Measurements from ENCODE around the gene IFNGR2. TPM values are rescaled to one million over a fixed set of nuclear protein-coding genes. Genes with fewer than 3 reads are reported as not detected.
A peak's percentile ranks its signal among the peaks of the same experiment; 100 is the strongest.
"Not testable (repeated sequence)": the region's sequence is repeated elsewhere in the genome, so short reads cannot be mapped to it uniquely, and the experiment has no call there.

IFNGR2 gene
- polyA plus RNA-seq, 1 donor = 110 TPM

DNA sequence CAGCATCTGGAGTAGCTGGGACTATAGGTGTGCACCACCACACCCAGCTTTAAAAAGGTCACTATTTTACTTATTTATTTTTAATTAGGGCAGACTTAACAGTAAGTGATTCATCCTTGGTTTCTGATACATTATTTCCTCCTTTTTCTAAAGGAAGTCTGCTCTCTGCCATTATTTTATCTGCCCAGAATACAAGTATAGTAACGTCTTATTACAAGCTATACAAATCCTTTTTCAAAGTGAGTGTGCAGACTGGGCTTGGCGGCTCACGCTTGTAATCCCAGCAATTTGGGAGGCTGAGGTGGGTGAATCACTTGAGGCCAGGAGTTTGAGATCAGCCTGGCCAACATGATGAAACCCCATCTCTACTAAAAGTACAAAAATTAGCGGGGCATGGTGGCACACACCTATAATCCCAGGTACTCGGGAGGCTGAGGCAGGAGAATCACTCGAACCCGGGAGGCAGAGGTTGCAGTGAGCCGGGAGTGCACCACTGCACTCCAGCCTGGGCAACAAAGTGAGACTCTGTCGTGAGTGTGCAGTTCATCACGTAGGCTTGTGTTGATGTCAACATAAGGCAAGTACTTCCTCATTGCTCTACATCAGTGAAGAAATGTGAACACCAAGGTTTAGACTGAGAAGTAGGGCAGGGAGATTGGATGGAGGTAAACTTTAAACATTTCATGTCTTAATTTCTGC is 39.2 kb upstream of the IFNGR2 start:
- not testable (repeated sequence) for H3K27me3 ChIP-seq (ENCODE audit: control insufficient read depth, insufficient read depth, low read length); H3K36me3 ChIP-seq (ENCODE audit: control insufficient read depth, insufficient read depth, low read length); H3K27ac ChIP-seq (ENCODE audit: low read length); H3K4me3 ChIP-seq (ENCODE audit: low read length)
- peaks cover 11% of the 10 kb centered on the region for H3K4me1 ChIP-seq (ENCODE audit: control insufficient read depth, insufficient read depth, low read length)
- peaks cover 13% of the 10 kb centered on the region for H3K9me3 ChIP-seq (ENCODE audit: control insufficient read depth, low read depth, low read length)
- peak; percentile 15 to 43 for DNase-seq
- WGBS (ENCODE audit: insufficient coverage, low lambda C conversion rate) = no CpG with 5 or more reads among the region's 10 CpGs

DNA sequence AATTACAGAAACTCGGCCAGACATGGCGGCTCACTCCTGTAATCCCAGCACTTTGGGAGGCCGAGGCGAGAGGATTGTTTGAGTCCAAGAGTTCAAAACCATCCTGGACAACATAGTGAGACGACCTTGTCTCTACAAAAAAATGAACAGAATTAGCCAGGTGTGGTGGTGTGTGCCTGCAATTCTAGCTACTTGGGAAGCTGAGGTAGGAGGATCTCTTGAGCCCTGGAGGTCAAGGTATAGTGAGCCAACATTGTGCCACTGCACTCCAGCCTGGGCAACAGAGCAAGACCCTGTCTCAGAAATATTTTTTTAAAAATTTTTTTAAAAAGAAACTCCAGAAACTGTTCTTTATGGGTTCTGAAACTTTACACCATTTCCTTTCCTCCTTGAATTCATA is 38.4 kb upstream of the IFNGR2 start:
- no peaks in the 10 kb centered on the region for H3K27me3 ChIP-seq (ENCODE audit: control insufficient read depth, insufficient read depth, low read length)
- H3K27ac ChIP-seq (ENCODE audit: low read length) = no peak overlapping the region
- DNase-seq = no peak
- no peaks in the 10 kb centered on the region for H3K36me3 ChIP-seq (ENCODE audit: control insufficient read depth, insufficient read depth, low read length)
- peaks cover 13% of the 10 kb centered on the region for H3K9me3 ChIP-seq (ENCODE audit: control insufficient read depth, low read depth, low read length)
- no CpG with 5 or more reads among the region's 5 CpGs for WGBS (ENCODE audit: insufficient coverage, low lambda C conversion rate)
- H3K4me3 ChIP-seq (ENCODE audit: low read length) = no peak overlapping the region
- peaks cover 11% of the 10 kb centered on the region for H3K4me1 ChIP-seq (ENCODE audit: control insufficient read depth, insufficient read depth, low read length)

DNA sequence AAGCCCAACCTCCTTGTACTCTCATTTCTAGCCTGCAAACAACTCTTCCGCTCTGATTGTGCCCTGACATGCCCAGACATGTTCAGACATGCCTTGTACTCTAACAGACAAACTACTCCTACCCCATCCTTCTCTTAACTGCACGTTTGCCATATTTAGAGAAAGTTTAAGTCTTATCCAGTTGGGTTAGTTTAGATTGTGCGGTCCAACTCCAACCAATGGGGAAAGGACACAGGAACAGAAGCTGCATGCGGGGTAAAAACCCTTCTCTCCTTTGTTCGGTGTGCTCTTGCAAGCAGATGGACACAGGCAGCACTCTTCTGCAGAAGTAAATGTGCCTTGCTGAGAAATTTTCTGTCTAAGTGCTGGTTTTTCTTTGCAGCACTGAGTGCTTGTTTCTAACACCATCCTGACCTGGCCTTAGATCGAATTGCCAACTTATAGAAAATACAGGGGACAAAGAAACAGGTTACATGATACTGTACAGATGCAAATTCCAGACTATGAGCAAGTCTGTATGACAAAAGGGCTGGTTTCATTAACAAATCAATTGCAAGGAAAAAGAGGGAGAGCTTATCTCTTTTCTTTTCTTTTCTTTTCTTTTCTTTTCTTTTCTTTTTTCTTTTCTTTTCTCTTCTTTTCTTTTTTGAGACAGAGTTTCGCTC is 35.8 kb upstream of the IFNGR2 start:
- no peak for DNase-seq
- Histone ChIP-seq H3K4me1 (ENCODE audit: control insufficient read depth, insufficient read depth, low read length) (no peaks in the 10 kb centered on the region), H3K36me3 (ENCODE audit: control insufficient read depth, insufficient read depth, low read length) (no peaks in the 10 kb centered on the region), H3K4me3 (ENCODE audit: low read length) (no peak overlapping the region), H3K27ac (ENCODE audit: low read length) (no peak overlapping the region), H3K9me3 (ENCODE audit: control insufficient read depth, low read depth, low read length) (peaks cover 13% of the 10 kb centered on the region), H3K27me3 (ENCODE audit: control insufficient read depth, insufficient read depth, low read length) (no peaks in the 10 kb centered on the region)
- WGBS (ENCODE audit: insufficient coverage, low lambda C conversion rate) = no CpG with 5 or more reads among the region's 7 CpGs

DNA sequence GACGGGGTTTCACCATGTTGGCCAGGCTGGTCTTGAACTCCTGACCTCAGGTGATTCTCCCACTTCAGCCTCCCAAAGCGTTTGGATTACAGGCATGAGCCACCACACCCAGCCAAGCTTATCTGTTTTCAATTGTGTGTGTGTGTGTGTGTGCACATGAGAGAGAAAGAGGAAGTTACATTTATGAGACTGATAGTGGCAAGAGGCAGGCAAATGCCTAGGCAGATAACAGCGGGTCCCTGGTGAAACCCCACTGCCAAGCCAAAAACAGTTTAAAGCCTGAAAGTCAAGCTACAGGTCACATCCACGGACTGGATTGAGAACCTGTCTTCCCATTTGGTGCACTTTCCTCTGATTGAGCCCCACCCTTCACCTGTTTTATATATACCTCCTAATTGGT is 35.1 kb upstream of the IFNGR2 start:
- H3K27ac ChIP-seq (ENCODE audit: low read length) = no peak overlapping the region
- H3K4me3 ChIP-seq (ENCODE audit: low read length) = no peak overlapping the region
- no peaks in the 10 kb centered on the region for H3K27me3 ChIP-seq (ENCODE audit: control insufficient read depth, insufficient read depth, low read length)
- no peak for DNase-seq
- WGBS (ENCODE audit: insufficient coverage, low lambda C conversion rate) = no CpG with 5 or more reads among the region's 4 CpGs
- H3K4me1 ChIP-seq (ENCODE audit: control insufficient read depth, insufficient read depth, low read length) = no peaks in the 10 kb centered on the region
- H3K36me3 ChIP-seq (ENCODE audit: control insufficient read depth, insufficient read depth, low read length) = no peaks in the 10 kb centered on the region
- peaks cover 13% of the 10 kb centered on the region for H3K9me3 ChIP-seq (ENCODE audit: control insufficient read depth, low read depth, low read length)

DNA sequence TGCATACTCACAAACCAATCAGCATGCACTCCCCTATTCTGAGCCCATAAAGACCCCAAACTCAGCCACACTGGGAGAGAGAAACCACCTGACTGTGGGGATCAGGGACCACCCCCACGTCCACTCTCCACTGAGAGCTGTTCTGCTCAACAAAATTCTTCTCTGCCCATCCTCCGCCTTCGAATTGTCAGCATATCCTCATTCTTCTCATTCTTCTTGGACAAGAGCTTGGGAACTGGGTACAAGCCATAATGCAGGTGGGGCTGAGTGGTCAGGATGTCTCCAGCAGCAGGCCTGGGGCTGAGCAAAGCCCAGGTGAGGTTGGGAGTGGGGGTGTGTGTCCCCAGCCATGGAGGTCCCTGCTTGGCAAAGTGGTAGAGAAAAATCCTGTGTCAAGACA is 34.6 kb upstream of the IFNGR2 start:
- Histone ChIP-seq H3K27ac (ENCODE audit: low read length) (no peak overlapping the region), H3K4me3 (ENCODE audit: low read length) (no peak overlapping the region), H3K4me1 (ENCODE audit: control insufficient read depth, insufficient read depth, low read length) (peaks cover 3% of the 10 kb centered on the region), H3K9me3 (ENCODE audit: control insufficient read depth, low read depth, low read length) (peaks cover 13% of the 10 kb centered on the region), H3K36me3 (ENCODE audit: control insufficient read depth, insufficient read depth, low read length) (no peaks in the 10 kb centered on the region), H3K27me3 (ENCODE audit: control insufficient read depth, insufficient read depth, low read length) (no peaks in the 10 kb centered on the region)
- WGBS (ENCODE audit: insufficient coverage, low lambda C conversion rate) = no CpG with 5 or more reads among the region's 3 CpGs
- DNase-seq = no peak

DNA sequence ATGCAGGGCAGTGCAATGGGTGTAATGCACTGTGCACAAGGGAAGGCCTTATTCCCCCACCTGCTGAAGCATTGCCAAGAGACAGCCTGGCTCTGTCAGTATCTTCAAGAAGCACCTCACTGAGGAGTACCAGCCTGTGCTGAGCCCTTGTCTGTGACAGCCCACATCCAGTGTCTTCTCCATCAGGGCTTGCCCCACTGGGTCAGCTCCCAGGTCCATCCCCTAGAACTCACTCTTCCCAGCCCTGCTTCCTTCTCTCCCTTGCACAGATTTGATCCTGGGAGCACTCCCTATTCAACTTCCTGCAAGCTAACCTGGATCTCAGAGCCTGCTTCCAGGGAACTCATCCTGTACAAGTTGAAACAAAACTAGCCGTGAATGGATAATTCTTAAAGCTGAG is 33.6 kb upstream of the IFNGR2 start:
- no peak overlapping the region for H3K27ac ChIP-seq (ENCODE audit: low read length)
- no peaks in the 10 kb centered on the region for H3K27me3 ChIP-seq (ENCODE audit: control insufficient read depth, insufficient read depth, low read length)
- no peak for DNase-seq
- no peaks in the 10 kb centered on the region for H3K36me3 ChIP-seq (ENCODE audit: control insufficient read depth, insufficient read depth, low read length)
- no CpG with 5 or more reads among the region's 1 CpG for WGBS (ENCODE audit: insufficient coverage, low lambda C conversion rate)
- peaks cover 11% of the 10 kb centered on the region for H3K4me1 ChIP-seq (ENCODE audit: control insufficient read depth, insufficient read depth, low read length)
- H3K4me3 ChIP-seq (ENCODE audit: low read length) = no peak overlapping the region
- peaks cover 13% of the 10 kb centered on the region for H3K9me3 ChIP-seq (ENCODE audit: control insufficient read depth, low read depth, low read length)

DNA sequence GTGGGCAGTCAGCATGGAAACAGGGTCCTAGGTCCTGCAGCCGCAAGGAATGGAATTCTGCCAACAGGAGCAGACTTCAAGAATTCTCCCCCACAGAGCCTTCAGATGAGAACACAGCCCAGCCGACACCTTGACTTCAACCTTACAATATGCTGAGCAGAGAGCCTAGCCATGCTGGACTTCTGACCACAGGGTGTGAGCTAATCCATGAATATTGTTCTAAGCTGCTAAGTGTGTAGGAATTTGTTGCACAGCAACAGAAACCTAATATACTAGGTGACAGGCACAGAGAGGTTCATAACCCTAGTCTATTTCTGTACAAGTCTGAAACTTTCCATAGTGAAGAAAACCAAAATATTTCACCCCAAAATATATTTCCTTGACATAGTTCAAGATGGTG is 32.9 kb upstream of the IFNGR2 start:
- H3K27ac ChIP-seq (ENCODE audit: low read length) = no peak overlapping the region
- no peaks in the 10 kb centered on the region for H3K36me3 ChIP-seq (ENCODE audit: control insufficient read depth, insufficient read depth, low read length)
- H3K27me3 ChIP-seq (ENCODE audit: control insufficient read depth, insufficient read depth, low read length) = no peaks in the 10 kb centered on the region
- H3K4me1 ChIP-seq (ENCODE audit: control insufficient read depth, insufficient read depth, low read length) = peaks cover 11% of the 10 kb centered on the region
- no peak for DNase-seq
- no peak overlapping the region for H3K4me3 ChIP-seq (ENCODE audit: low read length)
- no CpG with 5 or more reads among the region's 2 CpGs for WGBS (ENCODE audit: insufficient coverage, low lambda C conversion rate)
- H3K9me3 ChIP-seq (ENCODE audit: control insufficient read depth, low read depth, low read length) = peaks cover 13% of the 10 kb centered on the region

DNA sequence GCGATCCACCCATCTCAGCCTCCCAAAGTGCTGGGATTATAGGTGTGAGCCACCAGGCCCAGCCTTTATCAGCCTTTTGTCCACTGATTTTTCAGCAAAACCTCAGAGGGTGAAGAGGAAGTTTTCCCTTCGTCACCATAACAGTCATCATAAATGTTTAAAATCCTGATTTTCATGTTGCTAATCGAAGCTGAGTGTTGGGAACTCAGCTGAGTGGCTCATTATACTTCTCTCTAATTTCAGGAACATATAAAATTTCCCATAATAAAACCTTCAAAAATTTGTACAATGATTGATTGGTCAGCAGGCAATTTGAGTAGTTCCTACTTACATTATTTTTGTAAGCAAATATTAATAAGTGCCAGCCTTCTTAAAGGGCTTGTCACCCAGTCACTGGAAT is 31.8 kb upstream of the IFNGR2 start:
- H3K27ac ChIP-seq (ENCODE audit: low read length) = no peak overlapping the region
- H3K9me3 ChIP-seq (ENCODE audit: control insufficient read depth, low read depth, low read length) = peaks cover 13% of the 10 kb centered on the region
- peaks cover 11% of the 10 kb centered on the region for H3K4me1 ChIP-seq (ENCODE audit: control insufficient read depth, insufficient read depth, low read length)
- no peaks in the 10 kb centered on the region for H3K27me3 ChIP-seq (ENCODE audit: control insufficient read depth, insufficient read depth, low read length)
- WGBS (ENCODE audit: insufficient coverage, low lambda C conversion rate) = 80% methylated on average over 1 of the region's 3 CpGs
- H3K4me3 ChIP-seq (ENCODE audit: low read length) = no peak overlapping the region
- DNase-seq = no peak
- H3K36me3 ChIP-seq (ENCODE audit: control insufficient read depth, insufficient read depth, low read length) = no peaks in the 10 kb centered on the region

DNA sequence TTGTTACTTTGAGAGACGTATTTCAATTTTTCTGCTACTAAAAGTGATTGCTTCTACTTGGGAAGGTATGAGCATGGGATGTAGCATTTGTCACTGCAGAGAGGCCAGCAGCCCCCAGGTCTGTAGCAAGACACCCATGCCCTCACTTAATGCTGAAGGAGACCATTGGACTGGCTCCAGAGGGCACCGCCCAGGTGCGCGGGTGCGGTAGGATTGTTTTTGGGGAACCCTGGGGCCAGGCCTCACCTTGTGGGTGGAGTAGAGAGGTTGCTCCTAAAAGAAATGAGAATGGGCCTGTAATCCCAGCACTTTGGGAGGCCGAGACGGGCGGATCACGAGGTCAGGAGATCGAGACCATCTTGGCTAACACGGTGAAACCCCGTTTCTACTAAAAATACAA is 30.6 kb upstream of the IFNGR2 start:
- no peak for DNase-seq
- peaks cover 11% of the 10 kb centered on the region for H3K4me1 ChIP-seq (ENCODE audit: control insufficient read depth, insufficient read depth, low read length)

DNA sequence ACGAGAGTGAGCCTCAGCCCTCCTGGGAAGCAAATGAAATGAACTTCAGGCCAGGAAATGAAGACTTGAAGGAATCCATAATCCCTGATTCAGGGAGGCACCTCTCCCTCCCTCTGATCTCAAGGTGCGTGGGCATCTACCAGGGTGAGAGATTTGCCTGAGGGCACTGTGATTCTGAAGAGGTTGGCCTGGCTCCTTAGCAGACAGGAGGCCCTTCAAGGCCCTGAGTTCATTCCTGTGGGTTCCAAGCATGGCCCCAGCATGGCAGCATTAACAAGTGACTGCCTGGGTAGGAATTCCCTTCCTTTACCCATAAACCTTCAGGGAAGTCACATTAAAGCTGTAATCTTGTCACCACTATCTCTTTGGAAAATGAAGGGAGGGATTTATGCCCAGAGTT is 29.8 kb upstream of the IFNGR2 start:
- H3K27me3 ChIP-seq (ENCODE audit: control insufficient read depth, insufficient read depth, low read length) = no peaks in the 10 kb centered on the region
- no peak overlapping the region for H3K4me3 ChIP-seq (ENCODE audit: low read length)
- H3K27ac ChIP-seq (ENCODE audit: low read length) = peak overlapping the region; percentile 18
- H3K36me3 ChIP-seq (ENCODE audit: control insufficient read depth, insufficient read depth, low read length) = no peaks in the 10 kb centered on the region
- H3K4me1 ChIP-seq (ENCODE audit: control insufficient read depth, insufficient read depth, low read length) = peaks cover 11% of the 10 kb centered on the region
- H3K9me3 ChIP-seq (ENCODE audit: control insufficient read depth, low read depth, low read length) = peaks cover 3% of the 10 kb centered on the region
- DNase-seq = no peak
- WGBS (ENCODE audit: insufficient coverage, low lambda C conversion rate) = no CpG with 5 or more reads among the region's 2 CpGs

More for the DNA sequence above, 30.6 kb upstream of the IFNGR2 start:
- Histone ChIP-seq H3K9me3 (ENCODE audit: control insufficient read depth, low read depth, low read length) (peaks cover 4% of the 10 kb centered on the region), H3K36me3 (ENCODE audit: control insufficient read depth, insufficient read depth, low read length) (no peaks in the 10 kb centered on the region), H3K27ac (ENCODE audit: low read length) (no peak overlapping the region), H3K27me3 (ENCODE audit: control insufficient read depth, insufficient read depth, low read length) (no peaks in the 10 kb centered on the region), H3K4me3 (ENCODE audit: low read length) (no peak overlapping the region)
- no CpG with 5 or more reads among the region's 12 CpGs for WGBS (ENCODE audit: insufficient coverage, low lambda C conversion rate)

DNA sequence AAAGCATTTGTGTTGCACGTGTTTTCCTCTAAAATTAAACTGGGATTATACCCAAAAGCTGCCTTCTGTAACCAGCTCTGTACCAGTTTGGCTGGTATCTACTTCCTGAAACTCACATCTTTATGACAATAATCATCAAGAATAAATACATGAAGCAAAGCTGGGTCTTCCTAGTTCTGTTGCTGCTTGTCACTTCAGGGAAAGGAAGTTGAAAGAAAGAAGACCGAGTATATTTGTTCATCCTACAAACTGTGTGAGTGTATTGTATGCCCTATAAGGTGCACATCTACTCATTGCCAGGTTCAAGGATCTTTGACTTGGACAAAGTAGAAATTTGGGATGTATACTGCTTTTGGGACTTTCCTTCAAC is 29.1 kb upstream of the IFNGR2 start:
- Histone ChIP-seq H3K36me3 (ENCODE audit: control insufficient read depth, insufficient read depth, low read length) (no peaks in the 10 kb centered on the region), H3K27ac (ENCODE audit: low read length) (peak overlapping the region; percentile 58), H3K4me1 (ENCODE audit: control insufficient read depth, insufficient read depth, low read length) (peaks cover 11% of the 10 kb centered on the region), H3K4me3 (ENCODE audit: low read length) (no peak overlapping the region), H3K27me3 (ENCODE audit: control insufficient read depth, insufficient read depth, low read length) (no peaks in the 10 kb centered on the region), H3K9me3 (ENCODE audit: control insufficient read depth, low read depth, low read length) (no peaks in the 10 kb centered on the region)
- WGBS (ENCODE audit: insufficient coverage, low lambda C conversion rate) = 100% methylated on average over 1 of the region's 2 CpGs
- no peak for DNase-seq

Measured in large intestine (tissue), 3 donors.